NCI-H2196 (cell line): ENCODE data around the gene SRPRA.

Source experiments
- DNase-seq: peaks from one replicate; lab custom pipeline; 2025; ENCODE audit not compliant: unreplicated experiment; lab: John Stamatoyannopoulos, UW

SRPRA gene

GRCh38 chr11:126231725-126232459, 36.8 kb downstream of the SRPRA start:
- peak; percentile 74 for DNase-seq

- no peak for DNase-seq
These were observed 38.7 kb downstream of the SRPRA start for GRCh38 chr11:126229858-126230540.

GRCh38 chr11:126226334-126227084, 42.2 kb downstream of the SRPRA start:
- no peak for DNase-seq

DNA sequence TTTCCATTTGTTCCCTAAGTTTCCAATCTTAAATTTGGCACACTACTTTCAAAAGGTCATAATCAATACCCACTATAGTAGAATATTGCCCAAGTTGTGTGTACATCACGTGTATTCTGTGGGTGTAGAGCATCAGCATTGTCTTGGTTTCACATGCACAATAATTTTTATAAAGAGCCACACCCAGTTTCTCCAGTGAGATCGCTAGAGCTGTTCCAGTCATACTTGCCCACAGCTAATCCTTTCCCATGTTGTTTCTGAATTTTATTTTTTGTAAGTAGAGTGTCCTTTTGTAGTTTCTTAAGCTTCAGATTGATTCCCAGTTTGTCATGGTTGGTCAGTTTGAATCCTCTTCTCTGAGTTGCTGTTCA, 43.4 kb downstream of the SRPRA start:
- DNase-seq = no peak

DNA sequence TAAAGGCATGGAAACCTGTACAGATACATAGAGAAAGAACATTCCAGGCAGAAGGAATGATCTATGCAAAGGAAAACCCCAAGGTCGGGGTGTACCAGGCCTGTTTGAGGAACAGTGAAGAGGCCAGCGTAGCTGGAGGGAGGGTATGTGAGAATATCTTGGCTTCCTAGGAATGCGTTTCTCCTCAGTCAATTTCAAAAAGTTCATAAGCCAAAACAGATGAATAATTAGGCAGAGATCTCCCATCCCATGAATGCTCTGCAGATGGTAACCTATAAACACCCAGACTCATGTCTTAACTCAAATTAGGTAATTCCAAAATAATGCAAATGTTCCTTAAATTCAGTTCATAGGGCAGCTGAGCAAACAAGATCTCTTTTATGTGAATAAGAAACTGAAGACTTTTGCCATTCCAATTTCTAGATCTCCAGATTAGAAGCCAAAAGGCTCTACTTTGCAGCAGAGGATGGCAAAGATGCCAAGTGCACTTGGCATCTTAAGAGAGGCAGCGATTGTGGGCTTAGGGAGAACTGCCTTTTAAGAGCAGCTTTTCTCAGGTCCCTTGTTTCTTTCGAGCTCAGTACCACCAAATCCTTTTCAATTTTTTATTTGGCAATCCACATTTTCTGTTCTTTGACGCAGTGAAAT, 43.9 kb downstream of the SRPRA start:
- no peak for DNase-seq

GRCh38 chr11:126219547-126219946, 49.1 kb downstream of the SRPRA start:
- no peak for DNase-seq

DNA sequence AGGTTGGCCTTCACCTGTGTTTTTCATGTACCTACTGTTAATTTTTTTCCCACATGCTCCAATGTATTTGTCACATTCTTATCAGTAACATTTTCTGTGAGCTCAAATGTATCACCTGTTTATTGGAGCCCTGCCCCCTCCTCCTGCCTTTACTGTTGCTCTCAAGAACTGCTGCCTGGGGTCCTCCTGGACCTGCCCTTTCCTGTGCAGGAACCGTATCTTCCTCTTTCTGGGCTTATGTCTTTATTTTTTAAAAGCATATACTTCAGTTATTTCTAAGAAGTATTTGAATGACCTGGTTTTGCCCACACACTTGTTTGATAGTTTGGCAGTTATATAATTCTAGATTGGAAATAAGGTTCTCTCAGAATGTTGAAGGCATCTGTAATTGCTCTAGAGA, 51.2 kb downstream of the SRPRA start:
- no peak for DNase-seq

GRCh38 chr11:126216526-126217305, 52.0 kb downstream of the SRPRA start:
- no peak for DNase-seq

- DNase-seq = no peak
These were observed 53.9 kb downstream of the SRPRA start for GRCh38 chr11:126214841-126215240.

- DNase-seq = no peak
These were observed 54.3 kb downstream of the SRPRA start for GRCh38 chr11:126214441-126214840.
